ENCODE data around the gene PIK3R3.

GRCh38 chr1:46039571-46040052 is 92.8 kb downstream of the PIK3R3 start:
- TF ChIP-seq CTCF (IDR thresholded peaks at IDR 0.05), result no peak
- TF ChIP-seq POLR2A (IDR thresholded peaks at IDR 0.05), result no peak
